Thyroid gland (tissue), 4 donors: Measurements from ENCODE around the gene TNFSF11. TPM values are rescaled to one million over a fixed set of nuclear protein-coding genes. Genes with fewer than 3 reads are reported as not detected.

ENCODE experiments used
- DNase-seq, 2 donors: peaks; one replicate each; pipeline ENCODE4 v3.0.0-alpha.2; 2019
- H3K27ac ChIP-seq, 3 donors: fragments of 200-600 bp; sonication (generic); 1 replicate in 2 of 3; 2 replicates in 1 of 3; pipeline ENCODE4 v1.5.1; 2016 to 2019; ENCODE audit warnings: mild to moderate bottlenecking in 1 of 3, moderate library complexity in 1 of 3
- H3K27me3 ChIP-seq: fragments of 200-600 bp; sonication (generic); one replicate; pipeline ENCODE4 v1.5.1; 2019
- H3K36me3 ChIP-seq, 2 donors: fragments of 200-600 bp; sonication (generic); one replicate each; pipeline ENCODE4 v1.5.1; 2016 to 2019
- H3K4me1 ChIP-seq, 2 donors: fragments of 200-600 bp; sonication (generic); one replicate each; pipeline ENCODE4 v1.5.1; 2017 to 2019
- H3K4me3 ChIP-seq, 3 donors: fragments of 200-600 bp; sonication (generic); replicated peaks in 1 of 3; 1 replicate in 2 of 3; 2 replicates in 1 of 3; pipeline ENCODE4 v1.5.1; 2016; ENCODE audit warnings: mild to moderate bottlenecking in 1 of 3
- H3K9me3 ChIP-seq: fragments of 200-600 bp; sonication (generic); one replicate; pipeline ENCODE4 v1.5.1; 2017
- POLR2A ChIP-seq, 2 donors: fragments of 450-650 bp; IDR thresholded peaks; one replicate each; pipeline ENCODE4 v1.6.1; 2017; ENCODE audit warnings: antibody characterized with exemption in 2 of 2, mild to moderate bottlenecking in 2 of 2, moderate library complexity in 1 of 2
- WGBS, 2 donors: methylation state at CpG; one replicate each; pipeline ENCODE4 v1.1.5; 2017; 5-methylcytosine and 5-hydroxymethylcytosine counted together
- intact Hi-C: fragments of 100-400 bp; cut with DNase I; formaldehyde crosslinking; loops from one replicate; pipeline ENCODE4 v1.15.1; 2023
- total RNA-seq, 4 donors: library from RNA; depleted of rRNA; stranded (reverse); fragments of >200 nt; gene quantifications; one replicate each; pipeline ENCODE4 v1.2.3, GENCODE V29; 2016
- TF ChIP-seq, protein P1 (sequence below), 6 experiments: fragments of 200-600 bp in 3 of 6; fragments of 450-650 bp in 3 of 6; sonication (generic) in 3 of 6; IDR thresholded peaks; one replicate each; pipeline ENCODE4 v1.5.1; 2016 to 2019; ENCODE audit warnings: antibody characterized with exemption in 6 of 6, mild to moderate bottlenecking in 2 of 6, inconsistent platforms in 1 of 6, moderate library complexity in 1 of 6

TNFSF11 gene
- total RNA-seq, 4 donors from 2014 or later: not detected

DNA sequence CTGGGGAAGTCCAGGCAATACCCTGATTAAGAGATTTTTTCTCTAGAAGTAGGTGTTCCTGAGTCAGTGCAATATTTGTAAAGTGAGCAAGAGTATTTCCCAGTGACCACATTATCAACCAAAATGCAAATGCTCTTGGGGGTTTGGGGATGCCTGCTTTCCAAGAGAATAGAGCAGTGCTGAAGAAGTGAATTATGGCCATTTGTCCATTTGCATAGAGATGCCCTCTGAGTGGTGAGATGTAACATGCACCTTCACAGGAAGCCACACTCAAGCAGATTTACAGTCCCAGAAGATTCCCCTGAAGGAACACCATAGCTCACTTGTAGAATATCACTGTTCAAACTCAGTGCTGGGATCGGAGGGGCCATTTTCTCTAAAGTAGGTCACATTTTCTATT lies 71.8 kb downstream of the TNFSF11 start:
- no peak for TF ChIP-seq POLR2A (IDR thresholded peaks at IDR 0.05)
- TF ChIP-seq, protein P1, sequence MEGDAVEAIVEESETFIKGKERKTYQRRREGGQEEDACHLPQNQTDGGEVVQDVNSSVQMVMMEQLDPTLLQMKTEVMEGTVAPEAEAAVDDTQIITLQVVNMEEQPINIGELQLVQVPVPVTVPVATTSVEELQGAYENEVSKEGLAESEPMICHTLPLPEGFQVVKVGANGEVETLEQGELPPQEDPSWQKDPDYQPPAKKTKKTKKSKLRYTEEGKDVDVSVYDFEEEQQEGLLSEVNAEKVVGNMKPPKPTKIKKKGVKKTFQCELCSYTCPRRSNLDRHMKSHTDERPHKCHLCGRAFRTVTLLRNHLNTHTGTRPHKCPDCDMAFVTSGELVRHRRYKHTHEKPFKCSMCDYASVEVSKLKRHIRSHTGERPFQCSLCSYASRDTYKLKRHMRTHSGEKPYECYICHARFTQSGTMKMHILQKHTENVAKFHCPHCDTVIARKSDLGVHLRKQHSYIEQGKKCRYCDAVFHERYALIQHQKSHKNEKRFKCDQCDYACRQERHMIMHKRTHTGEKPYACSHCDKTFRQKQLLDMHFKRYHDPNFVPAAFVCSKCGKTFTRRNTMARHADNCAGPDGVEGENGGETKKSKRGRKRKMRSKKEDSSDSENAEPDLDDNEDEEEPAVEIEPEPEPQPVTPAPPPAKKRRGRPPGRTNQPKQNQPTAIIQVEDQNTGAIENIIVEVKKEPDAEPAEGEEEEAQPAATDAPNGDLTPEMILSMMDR (IDR thresholded peaks at IDR 0.05): no peak
- no peak for DNase-seq
- no peak overlapping the region for H3K27ac ChIP-seq
- intact Hi-C loops: no loop called here
- H3K4me1 ChIP-seq: no peaks in the 10 kb centered on the region
- WGBS, 2 donors: 81 to 100% methylated on average over 1 of the region's 1 CpG
- no peaks in the 10 kb centered on the region for H3K36me3 ChIP-seq
- H3K9me3 ChIP-seq: no peaks in the 10 kb centered on the region
- no peak overlapping the region for H3K4me3 ChIP-seq
- H3K27me3 ChIP-seq: no peaks in the 10 kb centered on the region

DNA sequence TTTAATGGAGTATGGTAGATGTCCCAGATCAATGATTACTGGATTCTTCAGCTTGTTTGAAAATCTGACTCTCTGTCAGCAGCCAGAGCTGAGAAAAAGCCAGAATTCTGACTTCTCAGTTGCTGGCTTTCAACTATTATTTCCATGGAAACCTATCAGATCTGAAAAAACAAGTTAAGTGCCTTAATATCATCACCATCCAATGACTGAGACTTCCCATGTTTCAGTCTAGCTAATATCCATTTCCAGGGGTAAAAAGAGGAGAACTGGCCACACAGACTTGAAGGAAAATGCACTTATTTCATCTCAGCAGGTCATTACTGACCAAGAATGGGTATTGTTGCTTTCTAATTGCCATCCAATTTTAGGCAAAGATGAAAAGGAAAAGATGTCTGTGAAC lies 75.2 kb downstream of the TNFSF11 start:
- H3K36me3 ChIP-seq: no peaks in the 10 kb centered on the region

DNA sequence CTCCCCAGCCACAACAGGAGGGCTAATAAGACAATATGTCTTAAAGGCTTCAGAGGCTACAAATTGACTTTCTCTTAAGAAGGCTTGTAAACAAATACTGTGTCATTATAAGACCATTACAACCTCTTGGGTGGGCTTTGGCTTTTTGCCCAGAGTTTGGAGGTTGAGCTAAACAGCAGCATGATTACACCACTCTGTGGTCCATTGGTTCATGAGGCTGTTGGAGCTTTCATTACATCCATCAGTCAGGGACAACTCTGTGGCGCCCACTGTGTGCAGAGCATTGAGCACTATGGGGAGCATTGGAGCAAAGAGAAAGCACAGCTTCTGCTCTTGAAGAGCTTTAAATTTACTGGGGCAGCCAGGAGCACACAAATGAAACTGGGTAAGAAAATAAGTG lies 75.9 kb downstream of the TNFSF11 start:
- Histone ChIP-seq H3K27me3 (no peaks in the 10 kb centered on the region), H3K4me1 (no peaks in the 10 kb centered on the region), H3K4me3 (no peak overlapping the region), H3K9me3 (no peaks in the 10 kb centered on the region), H3K27ac (no peak overlapping the region), H3K36me3 (no peaks in the 10 kb centered on the region)
- no peak for DNase-seq
- intact Hi-C loops: no loop called here
- TF ChIP-seq, protein P1 (IDR thresholded peaks at IDR 0.05): no peak
- WGBS, 2 donors: 85 to 89% methylated on average over 1 of the region's 1 CpG

More for the DNA sequence above, 75.2 kb downstream of the TNFSF11 start:
- no peaks in the 10 kb centered on the region for H3K9me3 ChIP-seq
- no peak for TF ChIP-seq POLR2A (IDR thresholded peaks at IDR 0.05)
- TF ChIP-seq, protein P1 (IDR thresholded peaks at IDR 0.05): no peak
- H3K27ac ChIP-seq: no peak overlapping the region
- H3K4me3 ChIP-seq: no peak overlapping the region
- DNase-seq: no peak
- H3K4me1 ChIP-seq: no peaks in the 10 kb centered on the region
- intact Hi-C loops: no loop called here
- no peaks in the 10 kb centered on the region for H3K27me3 ChIP-seq

DNA sequence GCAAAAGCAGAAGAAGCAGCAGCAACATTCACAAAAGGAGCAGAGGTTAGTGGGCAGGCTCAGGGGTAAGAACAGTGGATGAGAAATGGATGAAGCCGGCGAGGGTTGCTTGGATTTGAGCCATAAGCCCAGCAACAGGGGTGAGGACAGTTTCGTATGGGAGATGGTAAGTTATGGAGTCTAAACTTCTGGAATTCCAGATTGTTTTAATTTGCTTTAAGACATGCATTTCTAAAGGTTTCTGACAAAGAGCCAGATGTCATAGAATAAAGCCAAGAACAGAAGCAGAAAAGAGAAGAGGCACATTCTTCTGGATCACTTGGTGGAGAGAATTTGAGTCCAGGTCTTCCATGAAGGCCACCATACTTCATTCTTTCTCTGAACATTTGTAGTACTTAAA lies 76.6 kb downstream of the TNFSF11 start:
- H3K9me3 ChIP-seq: no peaks in the 10 kb centered on the region
- H3K36me3 ChIP-seq: no peaks in the 10 kb centered on the region
- no peak overlapping the region for H3K27ac ChIP-seq
- 73 to 75% methylated on average over 3 of the region's 3 CpGs for WGBS, 2 donors
- TF ChIP-seq, protein P1 (IDR thresholded peaks at IDR 0.05): no peak
- TF ChIP-seq POLR2A (IDR thresholded peaks at IDR 0.05): no peak
- H3K4me3 ChIP-seq: no peak overlapping the region
- intact Hi-C loops: no loop called here
- H3K27me3 ChIP-seq: no peaks in the 10 kb centered on the region
- no peaks in the 10 kb centered on the region for H3K4me1 ChIP-seq
- no peak for DNase-seq

DNA sequence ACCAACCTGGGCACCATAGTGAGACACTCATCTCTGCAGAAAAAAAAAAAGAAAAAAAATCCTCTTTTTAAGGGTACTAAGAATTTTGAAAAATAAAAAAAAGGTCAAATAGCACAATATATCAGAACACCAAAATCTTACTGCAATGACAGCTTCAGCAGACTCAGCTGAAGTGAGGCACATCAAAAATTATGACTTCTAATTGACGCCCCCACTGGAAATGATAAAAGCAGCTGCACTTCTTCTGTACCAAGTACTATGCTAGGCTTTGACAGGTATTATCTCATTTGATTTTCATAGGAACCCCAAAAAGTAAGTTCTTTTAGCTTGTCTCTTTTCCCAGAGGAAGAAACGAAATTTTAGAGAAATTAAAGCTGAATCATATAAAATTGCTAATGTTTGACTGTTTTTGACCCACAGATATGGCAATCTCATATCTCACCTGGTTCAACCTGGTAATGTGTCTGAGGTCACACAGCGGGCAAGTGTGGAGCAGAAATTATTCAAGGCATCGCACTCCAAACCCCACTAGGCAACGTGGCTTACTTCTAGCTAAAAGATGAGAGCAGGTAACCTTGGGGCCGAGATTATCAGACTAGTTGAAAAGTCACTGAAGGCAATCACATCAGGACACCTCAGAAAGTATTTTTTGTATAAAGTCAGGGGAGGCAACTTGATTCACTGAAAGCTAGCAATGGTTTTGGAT lies 78.1 kb downstream of the TNFSF11 start:
- intact Hi-C loops: no loop called here
- TF ChIP-seq, protein P1 (IDR thresholded peaks at IDR 0.05): no peak
- Histone ChIP-seq H3K4me3 (no peak overlapping the region), H3K9me3 (no peaks in the 10 kb centered on the region), H3K36me3 (no peaks in the 10 kb centered on the region), H3K27me3 (no peaks in the 10 kb centered on the region), H3K4me1 (no peaks in the 10 kb centered on the region), H3K27ac (no peak overlapping the region)
- no peak for DNase-seq
- 91 to 94% methylated on average over 6 of the region's 6 CpGs for WGBS, 2 donors
